Measurements from ENCODE around the gene KIAA1755. TPM values are rescaled to one million over a fixed set of nuclear protein-coding genes. Genes with fewer than 3 reads are reported as not detected.
"Not testable (repeated sequence)": the region's sequence is repeated elsewhere in the genome, so short reads cannot be mapped to it uniquely, and the experiment has no call there.

Gene KIAA1755
- polyA plus RNA-seq, 1 of the 3 experiments (the other 2 are of a cell fraction), result 0.54 TPM

DNA sequence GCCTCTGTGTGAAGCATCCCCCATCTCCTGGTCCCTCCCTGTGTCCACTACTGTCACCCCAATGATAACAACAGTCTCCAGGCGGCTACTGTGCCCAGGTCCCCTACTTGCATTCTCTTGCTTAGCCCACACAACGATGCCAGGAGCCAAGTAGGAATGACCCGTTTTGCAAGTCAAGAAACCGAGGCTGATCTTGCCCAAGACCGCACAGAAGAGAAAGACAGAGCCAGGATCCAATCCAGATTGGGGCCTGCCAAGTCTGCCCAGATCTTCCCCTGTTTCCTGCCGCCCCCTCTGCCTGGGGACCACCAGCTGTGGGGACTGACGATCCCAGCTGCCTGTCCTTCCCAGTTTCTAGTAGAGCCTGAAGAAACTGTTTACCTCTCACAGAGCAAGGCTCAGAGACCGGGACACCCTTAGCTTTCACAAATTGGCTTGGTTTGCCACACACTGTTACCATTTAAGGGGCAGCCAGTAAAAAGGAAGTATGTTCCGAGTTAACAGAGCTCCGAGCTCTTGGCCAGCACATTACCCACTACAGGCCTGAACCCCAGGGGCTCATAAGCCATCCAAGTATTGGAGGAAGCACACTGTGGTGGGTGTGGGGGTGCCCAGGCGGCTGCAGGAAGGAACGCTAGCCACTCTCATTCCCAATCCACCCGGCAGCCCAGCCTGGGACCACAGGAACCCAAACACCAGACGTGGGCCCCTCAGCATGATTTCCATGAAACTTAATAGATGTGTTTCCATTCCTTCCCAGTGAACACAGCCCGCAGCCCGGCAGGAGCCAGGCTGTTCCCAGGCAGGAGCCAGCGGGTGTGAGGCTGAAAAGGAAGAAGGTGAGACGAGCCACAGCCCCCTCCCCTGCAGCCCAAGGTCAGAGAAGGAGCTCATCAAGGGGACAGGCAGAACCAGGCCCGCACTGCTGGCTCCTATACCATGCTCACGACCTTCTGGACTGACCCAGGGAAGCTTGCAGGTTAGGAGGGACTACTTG, 7.9 kb downstream of the KIAA1755 start:
- Histone ChIP-seq H3K79me2 (ENCODE audit: insufficient read depth) (no peaks in the 10 kb centered on the region; the same call in 1 of the 2 replicates), H3K4me3 (ENCODE audit: low read depth in 2 of 2, low read length in 1 of 2) (no peak overlapping the region), H3F3A (replicated peaks; ENCODE audit: insufficient read depth) (peaks cover 6% of the 10 kb centered on the region), H3K9me2 (no peaks in the 10 kb centered on the region), H3K9me3 (no peaks in the 10 kb centered on the region), H3K4me2 (no peak overlapping the region), H3K9ac (no peak overlapping the region), H3K36me3 (replicated peaks in 1 of 2; ENCODE audit: control insufficient read depth in 1 of 2, insufficient read depth in 2 of 2, low read length in 1 of 2) (no peaks in the 10 kb centered on the region), H4K20me1 (ENCODE audit: insufficient read depth) (no peaks in the 10 kb centered on the region), H3K27me3 (ENCODE audit: insufficient read depth) (no peaks in the 10 kb centered on the region), H2AFZ (ENCODE audit: low read depth) (no peak overlapping the region), H3K4me1 (ENCODE audit: control insufficient read depth in 1 of 2, insufficient read depth in 2 of 2, low read depth in 1 of 2, low read length in 1 of 2) (peaks cover 0 to 3% of the 10 kb centered on the region in 2 experiments; a peak in 1 of 4 replicates), H3K27ac (ENCODE audit: low read depth in 2 of 2, low read length in 1 of 2) (no peak overlapping the region)
- no peak for DNase-seq
- no peak for TF ChIP-seq TAF1 (IDR thresholded peaks at IDR 0.05; ENCODE audit: borderline replicate concordance, low read depth, low read length)
- no peak for TF ChIP-seq SIN3A (IDR thresholded peaks at IDR 0.05; ENCODE audit: borderline replicate concordance, low read depth, low read length)
- no peak for TF ChIP-seq FOXM1 (IDR thresholded peaks at IDR 0.05; ENCODE audit: low read depth)
- TF ChIP-seq ZBTB33 (IDR thresholded peaks at IDR 0.05; ENCODE audit: borderline replicate concordance, low read depth), result no peak
- ChIA-PET CTCF (interaction anchor here (1.0 to 2.0 kb wide), 8 partner anchors 9 to 259 kb away, joined by 3 to 5 read pairs (median 3); no protein-coding TSS in a partner anchor), POLR2A (no interaction called here)
- 72% methylated on average over 13 of the region's 20 CpGs for WGBS (ENCODE audit: low lambda C conversion rate)

GRCh38 chr20:38251441-38251840, 9.1 kb downstream of the KIAA1755 start:
- H3K9me3 ChIP-seq; H3F3A ChIP-seq (replicated peaks; ENCODE audit: insufficient read depth); H3K27me3 ChIP-seq (ENCODE audit: insufficient read depth); H3K4me3 ChIP-seq (ENCODE audit: low read depth in 2 of 2, low read length in 1 of 2); DNase-seq; H3K79me2 ChIP-seq (ENCODE audit: insufficient read depth); H3K9me2 ChIP-seq; H3K4me2 ChIP-seq; POLR2A ChIA-PET; H3K9ac ChIP-seq; H3K36me3 ChIP-seq (replicated peaks in 1 of 2; ENCODE audit: control insufficient read depth in 1 of 2, insufficient read depth in 2 of 2, low read length in 1 of 2); H2AFZ ChIP-seq (ENCODE audit: low read depth); H3K4me1 ChIP-seq (ENCODE audit: control insufficient read depth in 1 of 2, insufficient read depth in 2 of 2, low read depth in 1 of 2, low read length in 1 of 2); H3K27ac ChIP-seq (ENCODE audit: low read depth in 2 of 2, low read length in 1 of 2); H4K20me1 ChIP-seq (ENCODE audit: insufficient read depth): not testable (repeated sequence)
- 87% methylated on average over 6 of the region's 6 CpGs for WGBS (ENCODE audit: low lambda C conversion rate)
- CTCF ChIA-PET, result interaction anchor here (1.2 kb wide), 2 partner anchors 29 to 31 kb away, joined by 3 to 4 read pairs; no protein-coding TSS in a partner anchor

DNA sequence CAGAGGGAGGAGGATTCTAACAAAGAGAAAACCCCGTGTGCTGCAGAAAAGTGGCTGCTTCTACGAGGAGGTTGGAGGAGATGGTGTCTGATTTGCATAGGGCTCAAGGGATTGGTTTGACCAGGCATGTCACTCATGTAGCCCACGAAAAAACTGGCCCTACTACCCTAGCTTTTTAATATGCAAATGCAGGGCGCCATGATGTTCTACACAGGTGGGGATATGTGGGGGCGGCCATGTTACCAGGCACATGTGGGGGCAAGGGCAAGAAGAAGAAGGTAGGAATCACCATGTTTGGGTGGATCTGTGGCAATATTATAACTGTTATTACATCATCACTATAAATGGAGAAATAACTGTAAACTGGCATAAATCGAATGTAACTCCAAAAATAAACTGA, 9.9 kb downstream of the KIAA1755 start:
- Histone ChIP-seq H3K79me2 (ENCODE audit: insufficient read depth) (no peaks in the 10 kb centered on the region), H4K20me1 (ENCODE audit: insufficient read depth) (no peaks in the 10 kb centered on the region), H3K27me3 (ENCODE audit: insufficient read depth) (no peaks in the 10 kb centered on the region), H3F3A (replicated peaks; ENCODE audit: insufficient read depth) (no peaks in the 10 kb centered on the region), H3K4me3 (ENCODE audit: low read depth in 2 of 2, low read length in 1 of 2) (no peak overlapping the region), H3K4me1 (ENCODE audit: control insufficient read depth in 1 of 2, insufficient read depth in 2 of 2, low read depth in 1 of 2, low read length in 1 of 2) (peaks cover 3 to 5% of the 10 kb centered on the region in 2 experiments; a peak in 2 of 4 replicates), H3K4me2 (no peak overlapping the region), H3K9me2 (no peaks in the 10 kb centered on the region), H3K27ac (ENCODE audit: low read depth in 2 of 2, low read length in 1 of 2) (no peak overlapping the region), H3K36me3 (replicated peaks in 1 of 2; ENCODE audit: control insufficient read depth in 1 of 2, insufficient read depth in 2 of 2, low read length in 1 of 2) (no peaks in the 10 kb centered on the region), H2AFZ (ENCODE audit: low read depth) (no peak overlapping the region), H3K9me3 (no peaks in the 10 kb centered on the region), H3K9ac (no peak overlapping the region)
- DNase-seq, result no peak
- ChIA-PET CTCF (interaction anchor here (0.7 kb wide), 1 partner anchor 61 kb away, joined by 3 read pairs; no protein-coding TSS in a partner anchor), POLR2A (no interaction called here)
- TF ChIP-seq, protein P1, sequence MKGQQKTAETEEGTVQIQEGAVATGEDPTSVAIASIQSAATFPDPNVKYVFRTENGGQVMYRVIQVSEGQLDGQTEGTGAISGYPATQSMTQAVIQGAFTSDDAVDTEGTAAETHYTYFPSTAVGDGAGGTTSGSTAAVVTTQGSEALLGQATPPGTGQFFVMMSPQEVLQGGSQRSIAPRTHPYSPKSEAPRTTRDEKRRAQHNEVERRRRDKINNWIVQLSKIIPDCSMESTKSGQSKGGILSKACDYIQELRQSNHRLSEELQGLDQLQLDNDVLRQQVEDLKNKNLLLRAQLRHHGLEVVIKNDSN (IDR thresholded peaks at IDR 0.05; ENCODE audit: borderline replicate concordance, low read depth), result no peak
- TF ChIP-seq TCF12 (IDR thresholded peaks at IDR 0.05) (no peak), FOSL2 (IDR thresholded peaks at IDR 0.05; ENCODE audit: borderline replicate concordance, low read depth) (no peak)
- TF ChIP-seq, protein P2, sequence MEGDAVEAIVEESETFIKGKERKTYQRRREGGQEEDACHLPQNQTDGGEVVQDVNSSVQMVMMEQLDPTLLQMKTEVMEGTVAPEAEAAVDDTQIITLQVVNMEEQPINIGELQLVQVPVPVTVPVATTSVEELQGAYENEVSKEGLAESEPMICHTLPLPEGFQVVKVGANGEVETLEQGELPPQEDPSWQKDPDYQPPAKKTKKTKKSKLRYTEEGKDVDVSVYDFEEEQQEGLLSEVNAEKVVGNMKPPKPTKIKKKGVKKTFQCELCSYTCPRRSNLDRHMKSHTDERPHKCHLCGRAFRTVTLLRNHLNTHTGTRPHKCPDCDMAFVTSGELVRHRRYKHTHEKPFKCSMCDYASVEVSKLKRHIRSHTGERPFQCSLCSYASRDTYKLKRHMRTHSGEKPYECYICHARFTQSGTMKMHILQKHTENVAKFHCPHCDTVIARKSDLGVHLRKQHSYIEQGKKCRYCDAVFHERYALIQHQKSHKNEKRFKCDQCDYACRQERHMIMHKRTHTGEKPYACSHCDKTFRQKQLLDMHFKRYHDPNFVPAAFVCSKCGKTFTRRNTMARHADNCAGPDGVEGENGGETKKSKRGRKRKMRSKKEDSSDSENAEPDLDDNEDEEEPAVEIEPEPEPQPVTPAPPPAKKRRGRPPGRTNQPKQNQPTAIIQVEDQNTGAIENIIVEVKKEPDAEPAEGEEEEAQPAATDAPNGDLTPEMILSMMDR (IDR thresholded peaks at IDR 0.05), result no peak
- WGBS (ENCODE audit: low lambda C conversion rate), result 75% methylated on average over 6 of the region's 6 CpGs

All from SK-N-SH (cell line).